Fibroblast of lung (primary cell): ENCODE data around the gene PICALM.

Experiments
- CTCF ChIP-seq, 2 donors: IDR thresholded peaks in 1 of 2; conservative IDR thresholded peaks in 1 of 2; 1 replicate in 1 of 2; 2 replicates in 1 of 2; pipeline ENCODE4 v1.5.1; 2011 to 2012; ENCODE audit warnings: low read length in 2 of 2, control low read depth in 1 of 2, inconsistent platforms in 1 of 2, low read depth in 1 of 2, mild to moderate bottlenecking in 1 of 2
- EZH2 ChIP-seq: IDR thresholded peaks from 2 replicates; pipeline ENCODE4 v1.5.1; 2012; ENCODE audit warnings: low read length, control low read depth, mild to moderate bottlenecking; ENCODE audit errors: missing control alignments

DNA sequence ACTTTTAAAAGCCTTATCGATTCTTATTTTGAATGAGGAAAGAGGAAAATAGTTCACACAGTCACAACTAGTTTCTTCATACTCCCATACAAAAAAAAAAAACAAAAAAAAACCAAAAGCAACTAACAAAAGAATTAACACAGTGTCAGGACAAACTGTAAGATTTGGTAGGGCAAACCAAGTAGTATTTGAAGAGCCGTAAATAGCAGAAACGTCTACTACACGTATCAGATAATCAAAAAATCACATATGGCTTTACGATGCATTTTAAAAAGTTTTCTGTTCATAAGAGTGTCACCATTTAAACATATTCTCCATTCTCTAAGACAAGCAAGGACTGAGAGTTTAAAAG is 2.3 kb downstream of the PICALM start:
- TF ChIP-seq CTCF (conservative IDR thresholded peaks at IDR 0.05 in 1 of 2, IDR thresholded peaks at IDR 0.05 in 1 of 2; ENCODE audit: low read depth in 1 of 2, low read length in 2 of 2) (no peak), EZH2 (no peak)
